Hematopoietic multipotent progenitor cell treated with erythropoietin and hydrocortisone succinate and interleukin-3 and kit ligand, for 6 days (in vitro differentiated cells): ENCODE results near the gene ARAP1.

Experiments used
- DNase-seq: peaks from one replicate; pipeline ENCODE4 v3.0.0-alpha.2; 2015

Gene ARAP1

GRCh38 chr11:72779495-72780128, 27.4 kb upstream of the ARAP1 start:
- DNase-seq, result no peak

- DNase-seq, result no peak
Measured at GRCh38 chr11:72778535-72779494, 26.6 kb upstream of the ARAP1 start.

GRCh38 chr11:72777755-72778278, 25.6 kb upstream of the ARAP1 start:
- no peak for DNase-seq

GRCh38 chr11:72776844-72777754, 24.9 kb upstream of the ARAP1 start:
- no peak for DNase-seq

GRCh38 chr11:72776117-72776843, 24.1 kb upstream of the ARAP1 start:
- DNase-seq, result no peak

GRCh38 chr11:72775288-72776110, 23.3 kb upstream of the ARAP1 start:
- no peak for DNase-seq

GRCh38 chr11:72774499-72774898, 22.3 kb upstream of the ARAP1 start:
- no peak for DNase-seq

GRCh38 chr11:72773696-72774095, 21.5 kb upstream of the ARAP1 start:
- no peak for DNase-seq

- no peak for DNase-seq
Measured at GRCh38 chr11:72773291-72773690, 21.1 kb upstream of the ARAP1 start.

- no peak for DNase-seq
Measured at GRCh38 chr11:72772059-72772458, 19.9 kb upstream of the ARAP1 start.

GRCh38 chr11:72771507-72771906, 19.3 kb upstream of the ARAP1 start:
- no peak for DNase-seq

GRCh38 chr11:72770799-72771198, 18.6 kb upstream of the ARAP1 start:
- DNase-seq, result no peak

- no peak for DNase-seq
Measured at GRCh38 chr11:72769680-72770079, 17.5 kb upstream of the ARAP1 start.

- no peak for DNase-seq
Measured at GRCh38 chr11:72768581-72768980, 16.4 kb upstream of the ARAP1 start.

- DNase-seq, result no peak
Measured at GRCh38 chr11:72767203-72768062, 15.2 kb upstream of the ARAP1 start.

GRCh38 chr11:72766152-72766902, 14.1 kb upstream of the ARAP1 start:
- no peak for DNase-seq

GRCh38 chr11:72764503-72764902, 12.3 kb upstream of the ARAP1 start:
- DNase-seq, result no peak

- no peak for DNase-seq
Measured at GRCh38 chr11:72763823-72764222, 11.6 kb upstream of the ARAP1 start.

- DNase-seq, result no peak
Measured at GRCh38 chr11:72762641-72763304, 10.6 kb upstream of the ARAP1 start.
